ENCODE measurements around the gene NPIPB4.
"Not testable (repeated sequence)": the region's sequence is repeated elsewhere in the genome, so short reads cannot be mapped to it uniquely, and the experiment has no call there.

NPIPB4 gene

DNA sequence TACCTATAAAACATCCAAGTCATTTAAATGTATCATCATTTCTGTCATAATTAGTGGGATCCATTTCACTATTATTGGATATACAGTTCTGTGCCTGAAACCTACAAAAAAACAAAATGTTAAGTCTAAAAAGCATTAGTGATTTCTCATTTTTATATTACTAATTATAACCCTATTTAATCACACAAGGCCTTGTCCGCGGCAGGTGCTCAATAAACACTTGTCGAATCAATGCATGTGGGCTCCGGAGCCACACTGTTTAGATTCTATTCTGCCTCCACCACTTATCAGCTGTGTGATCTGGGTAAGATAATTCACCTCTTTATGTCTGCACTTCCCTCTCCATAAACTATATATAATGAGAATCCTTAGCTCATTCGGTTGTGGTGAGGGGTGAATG lies at the start of gene NPIPB4:
TSS of gene NPIPB4 (minus strand) at position 101 of the 400 bp plus-strand sequence. CDS start 378 bp downstream, outside the sequence.
- DNase-seq = not testable (repeated sequence)

DNA sequence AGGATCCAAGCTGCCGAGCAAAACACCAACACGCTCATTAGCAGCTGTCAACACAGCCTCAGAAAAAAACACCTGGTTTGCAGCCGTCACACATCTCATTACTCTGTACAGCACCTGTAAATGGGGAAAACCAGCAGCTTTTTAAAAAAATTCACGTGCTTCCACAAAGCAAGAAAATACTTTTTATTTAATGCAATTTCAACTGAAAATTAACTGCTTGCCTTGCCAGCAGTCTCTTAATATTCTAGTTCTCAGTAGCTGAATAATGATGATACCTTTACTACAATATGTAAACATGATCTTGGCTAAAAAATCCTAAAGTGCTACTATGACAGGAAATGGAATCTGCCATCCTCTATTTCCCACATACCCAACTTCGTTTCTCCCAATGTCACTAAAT lies 41.4 kb upstream of the NPIPB4 start:
- DNase-seq = not testable (repeated sequence)

DNA sequence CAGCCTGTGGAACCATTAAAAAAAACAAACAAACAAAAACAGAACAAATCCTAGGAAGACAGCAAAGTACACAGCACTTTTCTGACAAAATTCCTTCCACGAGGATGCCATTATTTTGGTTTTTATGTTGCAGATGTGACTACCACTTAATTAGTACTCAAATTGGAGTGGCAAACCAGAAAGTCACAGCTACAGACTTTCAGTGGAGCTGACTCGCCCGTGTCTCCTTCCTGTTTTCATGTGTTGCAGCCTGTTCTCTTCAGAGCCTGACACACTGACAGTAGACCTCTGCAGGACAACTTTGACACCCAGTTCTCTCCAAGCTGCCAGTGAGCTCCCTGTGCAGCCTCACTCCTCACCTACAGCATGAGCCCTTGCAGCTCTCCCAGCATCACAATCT lies 24.4 kb upstream of the NPIPB4 start:
- DNase-seq = not testable (repeated sequence)

DNA sequence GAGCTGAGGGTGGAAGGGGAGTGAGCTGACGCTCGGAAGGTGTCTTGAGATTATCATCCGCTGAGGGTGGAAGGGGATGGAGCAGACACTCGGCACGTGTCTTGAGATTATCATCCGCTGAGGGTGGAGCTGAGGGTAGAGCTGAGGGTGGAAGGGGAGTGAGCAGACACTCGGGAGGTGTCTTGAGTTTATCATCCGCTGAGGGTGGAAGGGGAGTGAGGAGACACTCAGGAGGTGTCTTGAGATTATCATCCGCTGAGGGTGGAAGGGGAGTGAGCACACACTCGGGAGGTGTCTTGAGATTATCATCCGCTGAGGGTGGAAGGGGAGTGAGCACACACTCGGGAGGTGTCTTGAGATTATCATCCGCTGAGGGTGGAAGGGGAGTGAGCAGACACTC lies 20.4 kb downstream of the NPIPB4 start:
- DNase-seq = not testable (repeated sequence)

DNA sequence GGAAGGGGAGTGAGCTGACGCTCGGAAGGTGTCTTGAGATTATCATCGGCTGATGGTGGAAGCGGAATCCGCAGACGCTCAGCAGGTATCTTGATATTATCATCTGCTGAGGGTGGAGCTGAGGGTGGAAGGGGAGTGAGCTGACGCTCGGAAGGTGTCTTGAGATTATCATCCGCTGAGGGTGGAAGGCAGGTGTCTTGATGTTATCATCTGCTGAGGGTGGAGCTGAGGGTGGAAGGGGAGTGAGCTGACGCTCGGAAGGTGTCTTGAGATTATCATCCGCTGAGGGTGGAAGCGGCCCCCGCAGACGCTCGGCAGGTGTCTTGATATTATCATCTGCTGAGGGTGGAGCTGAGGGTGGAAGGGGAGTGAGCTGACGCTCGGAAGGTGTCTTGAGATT lies 21.2 kb downstream of the NPIPB4 start:
- DNase-seq = not testable (repeated sequence)

DNA sequence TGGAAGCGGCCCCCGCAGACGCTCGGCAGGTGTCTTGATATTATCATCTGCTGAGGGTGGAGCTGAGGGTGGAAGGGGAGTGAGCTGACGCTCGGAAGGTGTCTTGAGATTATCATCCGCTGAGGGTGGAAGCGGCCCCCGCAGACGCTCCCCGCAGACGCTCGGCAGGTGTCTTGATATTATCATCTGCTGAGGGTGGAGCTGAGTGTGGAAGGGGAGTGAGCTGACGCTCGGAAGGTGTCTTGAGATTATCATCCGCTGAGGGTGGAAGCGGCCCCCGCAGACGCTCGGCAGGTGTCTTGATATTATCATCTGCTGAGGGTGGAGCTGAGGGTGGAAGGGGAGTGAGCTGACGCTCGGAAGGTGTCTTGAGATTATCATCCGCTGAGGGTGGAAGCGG lies 21.8 kb downstream of the NPIPB4 start:
- DNase-seq = not testable (repeated sequence)

DNA sequence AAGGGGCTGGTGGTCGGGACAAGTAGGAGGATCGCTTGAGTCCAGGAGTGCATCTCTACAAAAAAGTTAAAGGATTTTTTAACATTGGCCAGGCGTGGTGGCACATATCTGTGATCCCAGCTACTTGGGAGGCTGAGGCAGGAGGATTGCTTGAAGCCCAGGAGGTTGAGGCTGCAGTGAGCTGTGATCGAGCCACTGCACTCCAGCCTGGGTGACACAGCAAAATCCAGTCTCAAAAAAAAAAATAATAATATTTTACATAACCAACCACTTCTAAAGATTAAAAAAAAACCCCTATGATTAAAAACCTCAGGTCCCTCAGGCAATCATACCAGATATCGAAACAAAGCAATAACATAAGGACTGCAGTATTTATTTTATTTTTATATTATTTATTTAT lies 23.3 kb downstream of the NPIPB4 start:
- DNase-seq = not testable (repeated sequence)

DNA sequence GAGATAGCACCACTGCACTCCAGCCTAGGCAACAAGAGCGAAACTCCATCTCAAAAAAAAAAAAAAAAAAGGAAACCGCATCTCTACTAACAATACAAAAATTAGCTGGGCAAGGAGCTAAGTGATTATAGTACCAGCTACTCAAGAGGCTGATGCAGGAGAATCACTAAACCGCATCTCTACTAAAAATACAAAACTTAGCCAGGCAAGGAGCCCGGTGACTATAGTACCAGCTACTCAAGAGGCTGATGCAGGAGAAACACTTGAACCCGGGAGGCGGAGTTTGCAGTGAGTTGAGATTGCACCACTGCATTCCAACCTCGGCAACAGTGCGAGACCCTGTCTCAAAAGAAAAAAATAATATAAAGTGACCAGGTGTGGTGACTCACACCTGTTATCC lies 27.6 kb downstream of the NPIPB4 start:
- not testable (repeated sequence) for DNase-seq

DNA sequence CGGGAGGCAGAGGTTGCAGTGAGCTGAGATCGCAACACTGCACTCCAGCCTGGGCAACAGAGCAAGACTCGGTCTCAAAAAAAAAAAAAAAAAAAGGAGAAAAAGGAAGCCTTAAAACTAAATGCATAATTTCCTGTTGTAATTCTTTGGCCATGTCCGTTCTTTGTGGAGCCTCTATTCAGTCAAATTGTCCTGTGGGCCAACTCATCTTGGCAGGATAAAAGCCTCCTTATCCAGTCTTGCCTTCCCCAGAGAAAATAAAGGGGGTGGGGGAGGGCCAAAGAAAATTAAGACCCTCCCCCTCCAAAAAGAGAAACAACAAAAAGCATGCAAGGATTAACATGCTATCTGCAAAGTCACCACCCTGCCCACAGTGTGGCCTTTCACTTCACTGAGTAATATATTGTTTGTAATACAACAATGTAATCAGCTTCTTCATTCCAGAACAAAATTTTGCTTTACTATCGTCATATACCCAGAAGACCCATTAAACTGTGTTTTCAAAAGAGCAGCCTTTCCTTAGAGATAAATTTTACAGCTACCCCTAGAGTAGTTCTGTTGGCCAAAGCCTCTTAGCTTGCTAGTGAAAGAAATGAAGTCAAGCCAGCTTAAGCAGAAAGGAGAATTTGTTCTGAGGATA lies 31.4 kb downstream of the NPIPB4 start:
- not testable (repeated sequence) for DNase-seq

DNA sequence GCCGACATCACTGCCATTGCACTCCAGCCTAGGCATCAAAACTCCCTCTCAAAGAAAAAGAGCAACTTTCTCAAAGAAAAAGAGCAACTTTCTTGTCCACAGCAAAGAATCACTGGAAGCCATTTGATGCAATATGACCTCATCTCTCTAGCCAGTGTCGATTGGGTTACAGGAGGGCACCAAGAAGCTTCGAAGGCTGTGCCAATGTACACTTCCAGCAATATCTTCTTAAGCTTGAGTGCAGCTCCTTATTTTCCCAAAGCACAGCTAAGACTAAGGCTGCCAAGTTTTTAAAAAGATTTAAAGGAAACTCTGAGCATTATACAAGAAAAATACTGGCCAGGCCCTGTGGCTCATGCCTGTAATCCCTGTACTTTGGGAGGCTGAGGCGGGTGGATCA lies 32.0 kb downstream of the NPIPB4 start:
- not testable (repeated sequence) for DNase-seq

DNA sequence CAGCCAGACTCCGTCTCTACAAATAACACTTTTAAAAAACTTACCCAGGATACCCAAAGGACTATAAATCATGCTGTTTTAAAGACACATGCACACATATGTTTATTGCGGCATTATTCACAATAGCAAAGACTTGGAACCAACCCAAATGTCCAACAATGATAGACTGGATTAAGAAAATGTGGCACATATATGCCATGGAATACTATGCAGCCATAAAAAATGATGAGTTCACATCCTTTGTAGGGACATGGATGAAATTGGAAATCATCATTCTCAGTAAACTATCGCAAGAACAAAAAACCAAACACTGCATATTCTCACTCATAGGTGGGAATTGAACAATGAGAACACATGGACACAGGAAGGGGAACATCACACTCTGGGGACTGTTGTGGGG lies 34.3 kb downstream of the NPIPB4 start:
- not testable (repeated sequence) for DNase-seq

DNA sequence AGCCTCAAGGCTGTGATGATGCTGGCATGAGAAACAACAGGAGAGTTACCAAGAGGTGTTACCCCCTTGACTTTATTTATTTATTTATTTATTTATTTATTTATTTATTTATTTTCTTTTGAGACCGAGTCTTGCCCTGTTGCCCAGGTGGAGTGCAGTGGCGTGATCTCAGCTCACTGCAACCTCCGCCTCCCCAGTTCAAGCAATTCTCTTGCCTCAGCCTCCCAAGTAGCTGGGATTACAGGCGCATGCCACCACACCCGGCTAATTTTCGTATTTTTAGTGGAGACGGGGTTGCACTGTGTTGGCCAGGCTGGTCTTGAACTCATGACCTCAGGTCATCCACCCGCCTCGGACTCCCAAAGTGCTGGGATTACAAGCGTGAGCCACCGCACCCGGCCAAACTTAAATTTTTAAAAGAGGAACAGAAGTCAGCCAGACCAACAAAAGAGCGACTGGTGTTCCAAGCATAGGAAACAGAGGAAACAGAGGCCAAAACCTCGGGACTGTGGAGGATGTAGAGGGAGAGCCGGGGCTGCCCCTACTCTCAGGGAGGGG lies 36.6 kb downstream of the NPIPB4 start:
- DNase-seq = not testable (repeated sequence)

DNA sequence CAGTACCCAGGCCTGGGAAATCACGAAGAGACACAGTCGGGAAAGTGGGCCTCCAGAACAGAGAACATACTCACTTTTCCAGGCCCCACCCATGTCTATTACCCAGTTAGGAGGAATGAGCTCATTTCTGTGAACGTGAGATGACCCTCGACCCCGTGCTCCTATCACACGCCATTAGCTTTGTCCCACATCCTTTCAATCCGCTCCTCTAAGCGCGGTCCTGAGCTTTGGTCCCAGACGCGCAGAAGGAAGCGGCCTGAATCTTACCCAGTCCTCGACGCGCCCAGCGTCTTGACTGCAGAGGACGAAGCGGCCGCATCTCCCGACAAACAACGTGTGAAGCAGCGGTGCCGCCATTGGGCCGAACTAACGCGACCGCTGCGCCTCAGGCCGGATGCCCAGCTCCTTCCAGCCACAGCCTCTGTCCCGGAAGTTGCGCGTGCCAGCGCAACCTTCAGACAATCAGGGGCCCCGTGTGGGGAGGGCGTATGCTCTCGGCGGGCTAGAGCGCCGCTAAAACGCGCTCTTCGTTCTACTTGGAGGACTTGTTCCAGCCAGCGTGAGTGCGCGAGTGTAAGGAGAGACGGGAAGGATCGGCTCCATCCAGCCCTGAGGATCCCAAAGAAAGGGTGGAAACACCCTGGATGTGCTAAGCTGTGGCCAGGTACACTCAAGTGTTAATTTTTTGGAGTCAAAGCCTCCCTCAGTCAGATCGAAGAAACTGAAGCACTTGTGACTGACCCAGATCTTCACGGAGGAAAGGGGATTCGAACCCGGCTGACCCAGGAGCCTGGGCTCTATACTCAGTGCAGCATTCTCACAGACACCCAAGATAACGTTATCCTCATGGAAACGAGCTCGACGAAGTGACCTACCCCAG lies 37.3 kb downstream of the NPIPB4 start:
- not testable (repeated sequence) for DNase-seq

DNA sequence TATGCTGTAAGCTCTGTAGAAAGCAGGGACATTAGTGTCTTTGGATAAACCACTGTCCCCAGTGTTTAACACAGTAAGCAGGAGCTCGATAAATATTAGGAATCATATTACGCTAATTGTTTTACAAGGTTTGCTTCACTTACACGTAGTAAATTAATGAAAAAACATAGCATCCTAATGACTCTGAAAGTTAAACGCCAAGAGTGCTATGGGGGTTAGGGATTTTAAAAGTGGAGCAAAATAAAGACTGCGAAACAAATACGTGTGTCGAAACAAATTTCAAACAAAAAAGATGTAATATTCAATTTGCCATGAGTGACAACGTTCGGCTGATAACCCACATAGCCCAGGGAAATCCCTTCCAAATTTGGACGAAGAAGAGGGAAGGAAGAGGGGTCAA lies 37.9 kb downstream of the NPIPB4 start:
- not testable (repeated sequence) for DNase-seq

DNA sequence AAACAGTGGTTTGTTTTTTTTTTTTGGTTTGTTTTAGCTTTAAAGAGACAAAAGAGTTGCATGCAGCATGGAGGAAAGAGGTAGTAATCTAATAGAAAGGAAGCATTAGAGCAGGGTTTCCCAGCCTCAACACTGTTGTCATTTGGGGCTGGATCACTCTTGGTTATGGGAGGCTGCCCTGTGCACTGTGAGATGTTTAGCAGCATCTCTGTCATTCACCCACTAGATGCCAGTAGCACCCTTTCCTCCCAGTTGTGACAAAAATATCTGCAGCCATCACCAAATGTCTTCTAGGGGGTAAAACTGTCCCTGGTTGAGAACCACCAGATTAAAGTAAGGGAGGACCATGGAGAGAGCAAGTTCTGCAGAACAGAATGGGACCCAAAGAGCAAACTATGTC lies 40.5 kb downstream of the NPIPB4 start:
- DNase-seq = not testable (repeated sequence)

DNA sequence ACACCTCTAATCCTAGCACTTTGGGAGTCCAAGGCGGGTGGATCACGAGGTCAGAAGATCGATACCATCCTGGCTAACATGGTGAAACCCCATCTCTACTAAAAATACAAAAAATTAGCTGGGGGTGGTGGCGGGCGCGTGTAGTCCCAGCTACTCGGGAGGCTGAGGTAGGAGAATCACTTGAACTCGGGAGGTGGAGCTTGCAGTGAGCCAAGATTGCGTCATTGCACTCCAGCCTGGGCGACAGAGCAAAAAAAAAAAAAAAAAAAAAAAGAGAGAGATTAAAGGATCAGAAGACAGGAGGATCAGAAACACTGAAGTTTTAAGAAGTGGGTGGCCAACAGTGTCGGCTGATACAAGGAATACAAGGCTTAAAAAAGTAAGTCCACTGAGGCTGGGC lies 41.9 kb downstream of the NPIPB4 start:
- not testable (repeated sequence) for DNase-seq

DNA sequence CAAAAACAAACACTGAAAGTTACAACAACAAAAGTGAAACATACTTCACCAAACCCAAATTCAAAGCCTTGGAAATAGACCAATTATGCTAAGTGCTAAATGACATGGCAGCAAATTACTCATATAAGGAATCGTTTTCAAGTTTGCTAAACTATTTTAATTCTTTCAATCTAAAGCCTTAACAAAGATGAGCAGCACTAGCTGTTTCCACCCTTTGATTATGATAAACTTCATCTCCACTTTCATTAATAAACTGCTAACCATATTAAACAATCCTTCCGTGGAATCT lies 55.2 kb downstream of the NPIPB4 start:
- not testable (repeated sequence) for DNase-seq

DNA sequence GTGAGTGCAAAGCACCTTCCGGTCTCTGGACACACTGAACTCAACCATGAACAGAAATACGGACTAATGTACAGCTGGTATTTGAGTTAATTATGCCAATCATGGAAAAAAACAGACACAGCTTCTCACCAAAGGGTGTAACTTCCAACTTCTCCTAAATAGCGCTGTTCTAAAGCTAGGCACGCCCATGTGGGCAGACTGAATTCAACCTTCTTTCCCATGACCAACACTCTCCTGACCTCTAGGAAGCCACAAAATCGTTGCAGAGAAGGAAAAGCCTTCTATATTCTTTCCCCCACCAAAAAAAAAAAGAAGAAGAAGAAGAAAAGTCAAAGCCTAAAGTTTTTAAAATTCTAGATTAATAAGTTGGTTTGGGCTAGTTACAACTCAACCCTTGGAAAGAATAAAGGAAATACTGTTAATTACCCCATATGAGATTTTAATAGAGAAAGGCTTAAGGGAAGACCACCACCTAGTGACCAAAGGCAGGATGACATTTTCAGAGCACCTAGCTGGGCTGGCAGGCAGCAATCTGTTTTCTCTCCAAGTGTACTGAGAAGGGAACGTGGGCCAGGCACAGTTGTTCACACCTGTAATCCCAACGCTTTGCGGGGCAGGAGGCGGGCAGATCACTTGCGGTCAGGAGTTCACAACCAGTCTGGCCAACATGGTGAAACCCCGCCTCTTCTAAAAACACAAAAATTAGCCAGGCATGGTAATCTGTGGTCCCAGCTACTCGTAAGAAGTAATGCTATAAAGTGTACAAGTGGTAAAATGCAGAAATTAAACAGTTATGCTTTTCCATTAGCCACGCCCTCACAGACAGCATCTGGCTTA lies 55.8 kb downstream of the NPIPB4 start:
- DNase-seq = not testable (repeated sequence)

DNA sequence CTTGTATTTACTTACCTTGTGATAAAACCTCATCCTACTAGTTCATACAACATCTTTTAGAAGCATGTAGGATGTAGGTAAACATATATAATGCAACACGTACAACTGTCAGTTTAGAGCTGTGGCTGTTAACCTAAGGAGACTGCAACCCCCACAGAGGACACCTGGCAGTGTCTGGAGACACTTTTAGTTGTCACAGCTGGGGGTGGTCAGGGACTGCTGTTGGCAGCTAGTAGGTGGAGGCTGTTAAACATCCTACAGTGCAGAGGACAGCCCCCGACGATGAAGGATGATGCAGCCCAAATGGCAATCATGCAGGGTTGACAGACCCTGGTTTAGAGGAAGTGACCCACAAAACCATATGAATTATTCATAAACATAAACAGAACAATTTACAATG lies 59.0 kb downstream of the NPIPB4 start:
- not testable (repeated sequence) for DNase-seq

DNA sequence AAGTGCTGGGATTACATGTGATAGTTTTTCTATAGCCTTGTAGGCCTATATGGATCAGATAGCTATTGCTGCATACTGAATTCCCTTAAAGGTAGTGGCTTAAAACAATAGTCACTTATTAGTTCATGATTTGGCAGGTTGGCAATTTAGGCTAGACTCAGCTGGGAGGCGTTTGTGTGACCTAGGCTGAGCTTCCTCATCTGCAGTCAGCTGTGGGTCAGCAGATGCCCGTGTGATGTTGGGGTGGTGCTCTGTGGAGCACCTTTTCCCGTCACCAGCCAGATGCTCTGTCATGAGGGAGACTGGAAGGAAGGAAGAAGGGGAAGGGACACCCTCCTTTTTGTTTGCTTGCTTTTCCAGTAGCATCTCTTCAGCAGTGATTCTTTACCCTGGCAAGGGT lies 64.2 kb downstream of the NPIPB4 start:
- not testable (repeated sequence) for DNase-seq

DNA sequence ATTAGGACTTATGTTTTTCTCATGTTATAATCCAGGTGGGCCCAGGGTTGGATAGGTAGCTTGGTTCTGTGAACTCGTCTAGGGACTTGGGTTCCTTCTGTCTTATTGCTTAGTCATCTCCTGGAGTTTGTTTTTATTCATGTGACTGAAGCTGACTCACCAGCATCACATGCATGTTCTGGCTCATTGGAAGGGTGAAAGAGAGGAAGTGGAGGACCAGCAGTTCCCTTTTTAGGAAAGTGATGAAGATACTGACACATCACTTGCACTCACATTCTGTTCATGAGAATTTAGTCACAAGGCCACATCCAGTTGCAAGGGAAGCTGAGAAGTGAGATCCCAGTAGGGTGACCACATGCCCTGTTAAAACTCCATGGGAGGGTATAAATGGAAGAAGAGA lies 67.0 kb downstream of the NPIPB4 start:
- DNase-seq = not testable (repeated sequence)

Data from NCI-H748 treated with DMSO at 0.1 percent for 48 hours (cell line).